ENCODE measurements around the gene ABHD2. TPM values are rescaled to one million over a fixed set of nuclear protein-coding genes. Genes with fewer than 3 reads are reported as not detected.

Gene ABHD2
- total RNA-seq, 1 donor from 2014 or later, result 32.3 TPM

- H3K4me1 Mint-ChIP-seq (ENCODE audit: unreplicated experiment), result peaks cover 6% of the 10 kb centered on the region
- no peak overlapping the region for H3K4me3 Mint-ChIP-seq (ENCODE audit: unreplicated experiment)
- DNase-seq (ENCODE audit: low spot score), result no peak
- no peak overlapping the region for H3K27ac Mint-ChIP-seq (ENCODE audit: unreplicated experiment)
- H3K27me3 Mint-ChIP-seq (ENCODE audit: unreplicated experiment), result no peaks in the 10 kb centered on the region
- H3K36me3 Mint-ChIP-seq (ENCODE audit: low read depth, unreplicated experiment), result no peaks in the 10 kb centered on the region
- no peaks in the 10 kb centered on the region for H3K9me3 Mint-ChIP-seq (ENCODE audit: unreplicated experiment)
- no peak for TF ChIP-seq CTCF (IDR thresholded peaks at IDR 0.05; ENCODE audit: unreplicated experiment)
Observed at GRCh38 chr15:89142423-89142822, 54.2 kb downstream of the ABHD2 start.

- H3K27me3 Mint-ChIP-seq (ENCODE audit: unreplicated experiment), result no peaks in the 10 kb centered on the region
- no peak for DNase-seq (ENCODE audit: low spot score)
- no peak for TF ChIP-seq CTCF (IDR thresholded peaks at IDR 0.05; ENCODE audit: unreplicated experiment)
Observed at GRCh38 chr15:89143503-89144162, 55.4 kb downstream of the ABHD2 start.

GRCh38 chr15:89144491-89144890 lies 56.2 kb downstream of the ABHD2 start:
- peaks cover 2% of the 10 kb centered on the region for H3K4me1 Mint-ChIP-seq (ENCODE audit: unreplicated experiment)
- no peaks in the 10 kb centered on the region for H3K36me3 Mint-ChIP-seq (ENCODE audit: low read depth, unreplicated experiment)
- no peaks in the 10 kb centered on the region for H3K9me3 Mint-ChIP-seq (ENCODE audit: unreplicated experiment)
- no peak overlapping the region for H3K4me3 Mint-ChIP-seq (ENCODE audit: unreplicated experiment)
- H3K27me3 Mint-ChIP-seq (ENCODE audit: unreplicated experiment), result no peaks in the 10 kb centered on the region
- no peak for DNase-seq (ENCODE audit: low spot score)
- H3K27ac Mint-ChIP-seq (ENCODE audit: unreplicated experiment), result no peak overlapping the region
- no peak for TF ChIP-seq CTCF (IDR thresholded peaks at IDR 0.05; ENCODE audit: unreplicated experiment)

More at GRCh38 chr15:89143503-89144162, 55.4 kb downstream of the ABHD2 start:
- Mint-ChIP-seq H3K4me3 (ENCODE audit: unreplicated experiment) (no peak overlapping the region), H3K4me1 (ENCODE audit: unreplicated experiment) (no peaks in the 10 kb centered on the region), H3K27ac (ENCODE audit: unreplicated experiment) (no peak overlapping the region), H3K36me3 (ENCODE audit: low read depth, unreplicated experiment) (no peaks in the 10 kb centered on the region), H3K9me3 (ENCODE audit: unreplicated experiment) (no peaks in the 10 kb centered on the region)

GRCh38 chr15:89146366-89146765 lies 58.1 kb downstream of the ABHD2 start:
- Mint-ChIP-seq H3K4me1 (ENCODE audit: unreplicated experiment) (peaks cover 14% of the 10 kb centered on the region), H3K9me3 (ENCODE audit: unreplicated experiment) (no peaks in the 10 kb centered on the region), H3K27ac (ENCODE audit: unreplicated experiment) (no peak overlapping the region), H3K4me3 (ENCODE audit: unreplicated experiment) (no peak overlapping the region), H3K27me3 (ENCODE audit: unreplicated experiment) (no peaks in the 10 kb centered on the region), H3K36me3 (ENCODE audit: low read depth, unreplicated experiment) (no peaks in the 10 kb centered on the region)
- DNase-seq (ENCODE audit: low spot score), result no peak
- TF ChIP-seq CTCF (IDR thresholded peaks at IDR 0.05; ENCODE audit: unreplicated experiment), result no peak

GRCh38 chr15:89148126-89148525 lies 59.9 kb downstream of the ABHD2 start:
- H3K27me3 Mint-ChIP-seq (ENCODE audit: unreplicated experiment), result no peaks in the 10 kb centered on the region
- no peak for TF ChIP-seq CTCF (IDR thresholded peaks at IDR 0.05; ENCODE audit: unreplicated experiment)
- H3K36me3 Mint-ChIP-seq (ENCODE audit: low read depth, unreplicated experiment), result no peaks in the 10 kb centered on the region
- no peaks in the 10 kb centered on the region for H3K9me3 Mint-ChIP-seq (ENCODE audit: unreplicated experiment)
- peaks cover 16% of the 10 kb centered on the region for H3K4me1 Mint-ChIP-seq (ENCODE audit: unreplicated experiment)
- DNase-seq (ENCODE audit: low spot score), result no peak
- H3K27ac Mint-ChIP-seq (ENCODE audit: unreplicated experiment), result no peak overlapping the region
- H3K4me3 Mint-ChIP-seq (ENCODE audit: unreplicated experiment), result no peak overlapping the region

Data from endothelial cell (in vitro differentiated cells).